ENCODE measurements around the gene C1orf56. TPM values are rescaled to one million over a fixed set of nuclear protein-coding genes. Genes with fewer than 3 reads are reported as not detected.
A peak's percentile ranks its signal among the peaks of the same experiment; 100 is the strongest.

Gene C1orf56
- total RNA-seq, 4 donors from 2014 or later = 4.3 to 8.7 (median 8.2) TPM

GRCh38 chr1:151011154-151011850 is 36.2 kb upstream of the C1orf56 start:
- no peak for DNase-seq (ENCODE audit: extremely low spot score)
- Histone ChIP-seq H3K4me1 (peaks cover 35 to 52% (median 48%) of the 10 kb centered on the region in 4 donors), H3K27me3 (no peaks in the 10 kb centered on the region), H3K9me3 (no peaks in the 10 kb centered on the region), H3K27ac (replicated peaks in 1 of 4) (peak overlapping the region in 1 of 4 donors; percentile 3), H3K4me3 (no peak overlapping the region), H3K36me3 (peaks cover 0 to 6% (median 2%) of the 10 kb centered on the region in 4 donors)
- 75% methylated on average over 4 of the region's 4 CpGs for WGBS
- intact Hi-C loops (cut with DNase I) = no loop called here
- TF ChIP-seq POLR2AphosphoS5 (IDR thresholded peaks at IDR 0.05) = no peak
- no peak for TF ChIP-seq POLR2A (IDR thresholded peaks at IDR 0.05; ENCODE audit: low read depth)
- TF ChIP-seq EP300 (IDR thresholded peaks at IDR 0.05) = no peak
- TF ChIP-seq CTCF (IDR thresholded peaks at IDR 0.05) = no peak

GRCh38 chr1:151012684-151013471 is 34.7 kb upstream of the C1orf56 start:
- Histone ChIP-seq H3K27ac (replicated peaks in 1 of 4) (peak overlapping the region in 3 of 4 donors; percentile 2 to 18 (median 3)), H3K27me3 (no peaks in the 10 kb centered on the region), H3K9me3 (no peaks in the 10 kb centered on the region), H3K4me3 (no peak overlapping the region), H3K36me3 (peaks cover 0 to 14% (median 3%) of the 10 kb centered on the region in 4 donors), H3K4me1 (peaks cover 24 to 41% (median 35%) of the 10 kb centered on the region in 4 donors)
- intact Hi-C loops (cut with DNase I) = no loop called here
- WGBS = 91% methylated on average over 14 of the region's 14 CpGs
- DNase-seq (ENCODE audit: extremely low spot score) = no peak
- no peak for TF ChIP-seq EP300 (IDR thresholded peaks at IDR 0.05)
- TF ChIP-seq CTCF (IDR thresholded peaks at IDR 0.05) = no peak
- TF ChIP-seq POLR2AphosphoS5 (IDR thresholded peaks at IDR 0.05) = no peak
- TF ChIP-seq POLR2A (IDR thresholded peaks at IDR 0.05; ENCODE audit: low read depth) = no peak

GRCh38 chr1:151013518-151013917 is 34.0 kb upstream of the C1orf56 start:
- Histone ChIP-seq H3K4me1 (peaks cover 23 to 39% (median 34%) of the 10 kb centered on the region in 4 donors), H3K27me3 (no peaks in the 10 kb centered on the region), H3K36me3 (peaks cover 3 to 20% (median 8%) of the 10 kb centered on the region in 4 donors), H3K9me3 (no peaks in the 10 kb centered on the region), H3K4me3 (no peak overlapping the region), H3K27ac (replicated peaks in 1 of 4) (peak overlapping the region in 2 of 4 donors; percentile 2 to 3)
- TF ChIP-seq EP300 (IDR thresholded peaks at IDR 0.05) (no peak), POLR2A (IDR thresholded peaks at IDR 0.05; ENCODE audit: low read depth) (no peak), POLR2AphosphoS5 (IDR thresholded peaks at IDR 0.05) (no peak), CTCF (IDR thresholded peaks at IDR 0.05) (no peak)
- WGBS = 52% methylated on average over 2 of the region's 2 CpGs
- DNase-seq (ENCODE audit: extremely low spot score) = no peak
- intact Hi-C loops (cut with DNase I) = no loop called here

- WGBS = 22% methylated on average over 6 of the region's 6 CpGs
- Histone ChIP-seq H3K4me3 (no peak overlapping the region), H3K9me3 (no peaks in the 10 kb centered on the region), H3K36me3 (peaks cover 24 to 74% (median 53%) of the 10 kb centered on the region in 4 donors), H3K27ac (replicated peaks in 1 of 4) (peak overlapping the region in 3 of 4 donors; percentile 3 to 35 (median 7)), H3K27me3 (no peaks in the 10 kb centered on the region), H3K4me1 (peaks cover 10 to 11% (median 10%) of the 10 kb centered on the region in 4 donors)
- DNase-seq (ENCODE audit: extremely low spot score) = peak; percentile 93
- TF ChIP-seq POLR2A (IDR thresholded peaks at IDR 0.05; ENCODE audit: low read depth) (no peak), EP300 (IDR thresholded peaks at IDR 0.05) (no peak), CTCF (IDR thresholded peaks at IDR 0.05) (peak; percentile 73 to 79 (median 79)), POLR2AphosphoS5 (IDR thresholded peaks at IDR 0.05) (peak; percentile 27 to 70)
- intact Hi-C loops (cut with DNase I) = loop anchor here (5.0 kb wide), 2 partner anchors 33 to 133 kb away; partner anchors contain the start of genes CDC42SE1 and TNFAIP8L2
These were observed 22.9 kb upstream of the C1orf56 start for GRCh38 chr1:151024540-151025146.

Measured in esophagus muscularis mucosa (tissue), 4 donors.